Lung microvascular endothelial cell (primary cell): ENCODE measurements around the gene AFDN. TPM values are rescaled to one million over a fixed set of nuclear protein-coding genes. Genes with fewer than 3 reads are reported as not detected.
"Not testable (repeated sequence)": the region's sequence is repeated elsewhere in the genome, so short reads cannot be mapped to it uniquely, and the experiment has no call there.

Experiments used
- DNase-seq, 2 donors: peaks; one replicate each; pipeline versions ENCODE4 v3.0.0 to v3.0.0-alpha.2; 2010; ENCODE audit warnings: low read depth in 2 of 2
- total RNA-seq: library from RNA; depleted of rRNA; stranded (reverse); fragments of >200 nt; gene quantifications from 2 replicates; pipeline ENCODE4 v1.2.1, GENCODE V29; 2014

Gene AFDN
- total RNA-seq, 1 donor from 2014 or later = 137 TPM

- no peak for DNase-seq
Measured at GRCh38 chr6:167951781-167952511, 125.2 kb downstream of the AFDN start.

- no peak for DNase-seq
Measured at GRCh38 chr6:167952512-167952859, 125.8 kb downstream of the AFDN start.

GRCh38 chr6:167953551-167953950 is 126.8 kb downstream of the AFDN start:
- DNase-seq = no peak

- no peak for DNase-seq
Measured at GRCh38 chr6:167954151-167954550, 127.4 kb downstream of the AFDN start.

GRCh38 chr6:167956491-167956890 is 129.8 kb downstream of the AFDN start:
- DNase-seq = no peak

- no peak for DNase-seq
Measured at GRCh38 chr6:167956983-167957492, 130.3 kb downstream of the AFDN start.

GRCh38 chr6:167957626-167958025 is 130.9 kb downstream of the AFDN start:
- DNase-seq = no peak

GRCh38 chr6:167960579-167960978 is 133.9 kb downstream of the AFDN start:
- no peak for DNase-seq

GRCh38 chr6:167962711-167963110 is 136.0 kb downstream of the AFDN start:
- DNase-seq = no peak

GRCh38 chr6:167963589-167964057 is 136.9 kb downstream of the AFDN start:
- no peak for DNase-seq

GRCh38 chr6:167965592-167966539 is 139.2 kb downstream of the AFDN start:
- no peak for DNase-seq

- no peak for DNase-seq
Measured at GRCh38 chr6:167966540-167966905, 139.8 kb downstream of the AFDN start.

GRCh38 chr6:167968091-167968490 is 141.4 kb downstream of the AFDN start:
- DNase-seq = peak in 1 of 2 donors; percentile 35

GRCh38 chr6:167970230-167970629 is 143.5 kb downstream of the AFDN start:
- no peak for DNase-seq

GRCh38 chr6:167972193-167972592 is 145.5 kb downstream of the AFDN start:
- DNase-seq = no peak

- DNase-seq = no peak
Measured at GRCh38 chr6:167973148-167973885, 146.6 kb downstream of the AFDN start.

- peak in 1 of 2 donors; percentile 13 for DNase-seq
Measured at GRCh38 chr6:167974640-167975344, 148.1 kb downstream of the AFDN start.

- no peak for DNase-seq
Measured at GRCh38 chr6:167975458-167975857, 148.7 kb downstream of the AFDN start.

- not testable (repeated sequence) for DNase-seq
Measured at GRCh38 chr6:167976116-167976657, 149.5 kb downstream of the AFDN start.

- no peak for DNase-seq
Measured at GRCh38 chr6:167976708-167977107, 150.0 kb downstream of the AFDN start.
